Measurements from ENCODE around the gene SLC35F1.

DNA sequence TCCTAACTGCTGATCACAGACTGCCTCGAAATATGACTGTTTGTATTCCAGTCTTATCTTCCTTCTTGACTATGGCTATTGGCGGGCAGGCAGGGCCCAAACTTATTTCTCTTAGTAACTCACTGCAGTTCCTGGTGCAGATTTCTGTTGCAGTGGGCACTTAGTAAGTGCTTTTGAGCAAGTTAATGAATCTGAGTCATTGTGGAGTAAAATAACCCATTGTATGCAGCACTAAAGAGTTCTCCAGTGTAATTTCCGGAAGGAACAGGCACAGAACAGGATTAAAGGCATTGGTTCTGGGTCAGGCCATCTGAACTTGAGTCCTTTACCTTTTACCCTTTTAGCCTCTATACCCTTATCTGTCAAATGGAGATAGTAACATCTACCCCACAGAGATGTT is 23.6 kb downstream of the SLC35F1 start:
- TF ChIP-seq CTCF (IDR thresholded peaks at IDR 0.05): no peak
- no peak for TF ChIP-seq EP300 (IDR thresholded peaks at IDR 0.05)
- TF ChIP-seq POLR2A (IDR thresholded peaks at IDR 0.05; ENCODE audit: low read depth): no peak
- no peak for TF ChIP-seq POLR2AphosphoS5 (IDR thresholded peaks at IDR 0.05)

Data from esophagus muscularis mucosa (tissue), 4 donors.